GM21528 (cell line): ENCODE results near the gene POFUT2.

Experiments
- ATAC-seq: cut with Tn5 transposase; IDR thresholded peaks from one replicate; pipeline ENCODE4 v1.9.1; 2021; ENCODE audit warnings: mild to moderate bottlenecking, moderate library complexity; ENCODE audit not compliant: unreplicated experiment, low FRiP score

Gene POFUT2

GRCh38 chr21:45286671-45287437 is 841 bp downstream of the POFUT2 start:
- no peak for ATAC-seq

- ATAC-seq = no peak
Observed at GRCh38 chr21:45285266-45285931, 2.3 kb downstream of the POFUT2 start.

DNA sequence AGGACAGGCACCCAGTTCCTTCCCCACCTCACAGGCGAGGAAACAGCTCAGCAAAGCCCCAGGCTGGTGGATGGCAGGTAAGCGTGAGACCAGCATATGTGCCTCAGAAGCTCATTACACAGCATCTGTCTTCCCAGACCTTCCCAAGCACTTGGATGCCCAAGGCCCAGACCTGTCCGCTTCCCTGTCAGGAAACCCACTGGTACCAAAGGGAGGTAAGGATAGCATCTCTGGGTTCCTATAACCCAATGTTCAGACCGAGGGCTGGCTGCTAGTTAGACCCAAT is 3.3 kb downstream of the POFUT2 start:
- ATAC-seq = no peak

DNA sequence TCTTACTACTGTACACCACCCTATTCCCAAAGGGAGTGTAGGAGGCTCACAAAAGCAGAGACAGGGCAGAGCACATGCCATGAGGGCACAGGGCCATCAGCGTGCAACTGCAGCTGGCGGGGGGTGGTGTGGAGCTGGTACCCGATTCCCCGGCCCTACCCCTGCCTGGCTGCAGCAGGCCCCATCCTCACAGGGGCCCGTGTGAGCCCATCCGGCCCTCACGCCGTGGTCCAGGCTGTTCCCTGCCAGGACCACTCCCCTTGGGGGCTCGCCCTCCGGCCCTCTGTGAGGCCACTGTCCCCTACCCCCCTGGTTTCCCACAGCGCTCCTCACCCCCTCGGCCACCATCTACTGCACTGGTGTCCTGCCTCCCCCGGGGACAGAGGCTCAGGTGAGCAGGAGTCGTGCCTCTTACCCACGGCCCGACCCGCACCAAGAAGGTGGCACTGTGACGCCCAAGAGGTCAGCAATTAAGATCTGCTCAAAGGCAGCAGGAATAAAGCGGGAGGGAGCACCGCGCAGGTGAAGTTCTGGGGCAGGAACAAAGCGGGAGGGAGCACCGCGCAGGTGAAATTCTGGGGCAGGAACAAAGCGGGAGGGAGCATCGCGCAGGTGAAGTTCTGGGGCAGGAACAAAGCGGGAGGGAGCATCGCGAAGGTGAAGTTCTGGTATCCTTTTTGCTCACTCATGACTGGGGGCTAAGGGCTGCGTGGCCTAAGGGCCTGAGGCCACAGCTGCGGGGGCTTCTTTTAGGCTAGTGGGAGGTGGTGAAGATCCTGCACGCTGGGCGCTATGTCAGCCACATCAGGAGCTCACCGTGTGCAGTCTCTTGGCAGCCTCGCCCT is 3.9 kb downstream of the POFUT2 start:
- no peak for ATAC-seq

DNA sequence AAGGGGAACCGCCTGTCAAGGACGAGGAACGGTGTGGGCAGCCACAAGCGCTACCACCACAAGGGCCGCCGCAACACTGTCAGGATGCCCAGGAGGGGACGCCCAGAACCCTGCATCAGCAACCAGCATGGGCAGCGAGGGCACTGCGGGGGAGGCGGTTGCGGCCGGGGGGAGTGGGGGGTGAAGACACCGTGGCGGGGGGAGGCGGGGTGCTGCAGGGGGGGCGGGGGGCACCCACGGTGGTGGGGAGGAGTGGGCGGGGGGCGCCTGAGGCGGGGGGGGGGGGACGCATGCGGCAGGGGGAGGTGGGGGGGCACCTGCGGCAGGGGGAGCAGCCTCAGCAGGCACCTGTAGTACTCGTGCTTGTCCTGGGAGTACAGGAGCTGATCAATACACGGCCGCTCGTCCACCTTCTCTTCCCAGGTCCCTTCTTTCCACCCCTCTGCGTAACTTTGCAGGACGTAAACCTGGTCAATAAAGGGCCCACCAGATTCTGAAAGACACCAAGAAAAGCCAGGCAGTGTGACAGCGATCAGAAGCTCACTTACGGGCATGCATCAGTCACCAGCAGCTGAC is 4.6 kb downstream of the POFUT2 start:
- no peak for ATAC-seq

- no peak for ATAC-seq
Observed at GRCh38 chr21:45282283-45283034, 5.2 kb downstream of the POFUT2 start.

DNA sequence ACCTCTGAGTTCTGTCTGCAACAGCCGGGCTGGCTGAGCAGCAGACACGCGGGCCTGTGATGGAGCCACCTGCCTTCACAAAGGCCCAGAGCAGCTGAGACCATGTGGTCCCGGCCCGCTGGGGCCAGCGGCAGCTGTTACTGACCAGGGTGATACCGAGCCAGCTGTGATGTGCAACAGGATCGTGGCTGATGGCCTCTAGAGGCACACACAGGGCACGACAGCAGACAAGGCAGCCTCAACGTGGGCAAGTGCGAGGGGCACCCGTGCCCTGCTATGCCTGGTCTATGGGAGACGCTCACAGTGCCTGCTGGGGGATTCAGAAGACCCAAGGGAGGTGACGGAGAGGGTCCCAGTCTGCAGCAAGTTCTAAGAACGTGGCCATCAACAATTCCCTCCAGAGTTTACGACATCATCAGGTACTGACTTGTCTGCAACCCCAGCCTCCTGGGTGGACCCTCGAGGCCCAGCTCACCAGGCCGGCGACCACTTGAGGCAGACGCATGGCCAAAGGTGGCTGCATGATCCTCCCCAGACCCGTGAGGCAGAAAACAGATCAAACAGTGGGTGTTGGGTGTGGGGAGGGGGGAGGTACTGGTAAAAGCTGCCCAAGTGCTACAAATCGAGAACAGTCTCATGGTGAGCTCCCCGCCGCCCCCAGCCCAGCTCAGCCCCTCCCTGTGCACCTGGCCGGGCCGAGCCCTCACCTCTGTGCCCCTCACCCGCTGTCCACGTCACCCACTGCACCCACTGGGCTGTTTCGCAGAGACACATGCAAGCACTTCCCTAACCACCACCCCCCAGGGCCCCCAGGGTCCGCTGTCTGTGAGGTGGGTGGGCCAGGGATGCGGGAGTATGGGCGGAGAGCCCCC is 6.0 kb downstream of the POFUT2 start:
- no peak for ATAC-seq

DNA sequence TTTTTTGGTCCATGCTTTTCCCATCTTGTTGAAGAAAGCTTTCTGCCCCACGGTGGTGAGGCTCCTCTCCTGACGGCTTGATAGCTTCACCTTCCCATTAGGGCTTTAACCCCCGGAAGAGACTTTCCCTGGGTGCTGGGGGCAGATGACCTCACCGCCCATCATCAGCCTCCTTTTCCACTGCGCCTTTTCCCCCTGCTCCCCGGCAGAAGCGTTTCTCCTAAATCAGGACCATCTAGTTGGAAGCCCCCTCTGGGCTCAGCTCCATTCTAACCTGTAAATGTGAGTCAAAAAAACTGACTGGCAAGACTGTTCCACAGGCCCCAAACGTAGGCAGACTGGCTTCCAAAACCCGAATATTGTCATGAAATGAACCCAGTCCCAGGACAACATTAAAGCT is 6.7 kb downstream of the POFUT2 start:
- ATAC-seq = no peak

GRCh38 chr21:45280178-45280821 is 7.4 kb downstream of the POFUT2 start:
- no peak for ATAC-seq

- no peak for ATAC-seq
Observed at GRCh38 chr21:45279446-45280177, 8.1 kb downstream of the POFUT2 start.

GRCh38 chr21:45278156-45278911 is 9.4 kb downstream of the POFUT2 start:
- ATAC-seq = no peak

GRCh38 chr21:45277101-45278045 is 10.3 kb downstream of the POFUT2 start:
- no peak for ATAC-seq

- ATAC-seq = no peak
Observed at GRCh38 chr21:45276596-45276995, 11.1 kb downstream of the POFUT2 start.

DNA sequence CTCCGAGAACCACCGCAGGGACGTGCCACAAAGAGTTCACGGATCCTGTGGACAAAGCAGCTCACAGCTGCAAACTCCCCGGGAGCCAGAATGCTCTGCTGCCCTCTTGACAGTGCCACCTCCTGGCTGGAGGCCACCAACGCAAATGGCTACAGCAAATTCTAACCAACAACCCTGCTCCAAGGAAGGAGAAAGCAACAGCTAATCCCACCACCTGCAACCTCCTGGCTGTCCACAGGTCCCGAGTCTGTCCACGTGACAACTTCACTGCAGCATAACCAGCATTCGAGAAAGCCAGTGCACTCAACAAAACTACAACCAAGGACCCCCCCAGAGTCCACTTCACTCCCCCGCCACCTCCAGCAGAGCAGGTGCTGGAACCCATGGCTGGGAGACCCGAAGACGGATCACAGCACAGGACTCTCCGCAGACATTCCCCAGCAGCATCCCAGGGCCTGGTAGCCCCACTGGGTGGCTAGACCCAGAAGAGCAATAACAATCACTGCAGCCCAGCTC is 17.3 kb downstream of the POFUT2 start:
- ATAC-seq = no peak

DNA sequence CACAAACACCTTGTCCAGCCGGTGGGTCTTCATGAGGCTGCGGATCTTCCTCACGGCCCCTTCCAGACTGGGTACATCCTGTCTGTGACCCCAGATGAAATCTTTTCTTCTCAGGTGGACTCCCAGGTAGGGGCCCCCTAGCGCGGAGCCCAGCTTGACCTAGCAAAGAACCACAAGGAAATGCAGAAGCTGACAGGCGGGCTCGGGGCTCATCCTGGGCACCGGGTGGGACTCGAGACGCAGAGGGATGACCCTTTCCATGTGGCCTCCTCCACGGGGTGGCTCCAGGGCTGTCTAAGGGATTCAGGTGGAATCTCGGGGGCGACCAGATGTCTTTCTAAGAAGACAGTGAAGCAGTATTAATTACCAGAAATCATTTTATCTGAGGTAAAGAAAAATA is 17.8 kb downstream of the POFUT2 start:
- no peak for ATAC-seq

- ATAC-seq = no peak
Observed at GRCh38 chr21:45267390-45267760, 20.3 kb downstream of the POFUT2 start.
